GM12801 (cell line): ENCODE results near the gene MSRB3.

Source experiments
- TF ChIP-seq, protein P1 (sequence below): IDR thresholded peaks from one replicate; pipeline ENCODE4 v1.5.1; 2011; ENCODE audit warnings: control low read depth; ENCODE audit not compliant: insufficient read length; ENCODE audit errors: extremely low read depth

MSRB3 gene

GRCh38 chr12:65293735-65294134, 15.3 kb downstream of the MSRB3 start:
- TF ChIP-seq, protein P1, sequence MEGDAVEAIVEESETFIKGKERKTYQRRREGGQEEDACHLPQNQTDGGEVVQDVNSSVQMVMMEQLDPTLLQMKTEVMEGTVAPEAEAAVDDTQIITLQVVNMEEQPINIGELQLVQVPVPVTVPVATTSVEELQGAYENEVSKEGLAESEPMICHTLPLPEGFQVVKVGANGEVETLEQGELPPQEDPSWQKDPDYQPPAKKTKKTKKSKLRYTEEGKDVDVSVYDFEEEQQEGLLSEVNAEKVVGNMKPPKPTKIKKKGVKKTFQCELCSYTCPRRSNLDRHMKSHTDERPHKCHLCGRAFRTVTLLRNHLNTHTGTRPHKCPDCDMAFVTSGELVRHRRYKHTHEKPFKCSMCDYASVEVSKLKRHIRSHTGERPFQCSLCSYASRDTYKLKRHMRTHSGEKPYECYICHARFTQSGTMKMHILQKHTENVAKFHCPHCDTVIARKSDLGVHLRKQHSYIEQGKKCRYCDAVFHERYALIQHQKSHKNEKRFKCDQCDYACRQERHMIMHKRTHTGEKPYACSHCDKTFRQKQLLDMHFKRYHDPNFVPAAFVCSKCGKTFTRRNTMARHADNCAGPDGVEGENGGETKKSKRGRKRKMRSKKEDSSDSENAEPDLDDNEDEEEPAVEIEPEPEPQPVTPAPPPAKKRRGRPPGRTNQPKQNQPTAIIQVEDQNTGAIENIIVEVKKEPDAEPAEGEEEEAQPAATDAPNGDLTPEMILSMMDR = no peak

- TF ChIP-seq, protein P1 = no peak
Observed at GRCh38 chr12:65294641-65295262, 16.3 kb downstream of the MSRB3 start.

- TF ChIP-seq, protein P1 = no peak
Observed at GRCh38 chr12:65296508-65297265, 18.2 kb downstream of the MSRB3 start.

- TF ChIP-seq, protein P1 = no peak
Observed at GRCh38 chr12:65300097-65300496, 21.6 kb downstream of the MSRB3 start.

DNA sequence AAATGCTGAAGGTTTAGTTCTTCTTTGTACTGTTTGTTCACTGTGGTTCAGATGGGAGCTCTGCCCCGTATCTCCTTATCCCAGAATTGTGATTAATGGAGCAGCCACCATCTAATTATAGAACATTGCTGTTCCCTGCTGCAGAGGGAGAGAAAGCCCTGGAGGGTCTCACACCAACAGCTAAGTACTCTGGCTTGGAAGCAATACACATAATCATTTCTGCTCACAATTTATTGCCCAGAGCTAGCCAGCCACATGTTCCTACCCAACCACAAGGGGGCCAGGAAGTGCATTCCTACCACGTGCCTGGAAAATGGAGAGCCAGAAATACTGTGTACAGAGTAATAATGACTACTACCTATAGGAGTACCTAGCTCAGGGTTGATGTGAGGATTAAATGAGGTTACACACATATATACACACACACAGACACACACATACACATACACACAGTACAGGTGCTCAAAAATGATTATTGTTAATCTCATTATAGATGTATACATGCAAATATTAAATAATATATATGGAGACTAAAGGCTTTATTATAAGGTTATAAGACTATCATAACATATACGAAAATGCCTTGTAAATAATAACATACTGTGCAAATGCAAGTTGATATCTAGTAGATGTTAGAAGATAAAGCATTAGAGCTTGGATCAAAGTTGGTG, 22.3 kb downstream of the MSRB3 start:
- TF ChIP-seq, protein P1 = no peak

DNA sequence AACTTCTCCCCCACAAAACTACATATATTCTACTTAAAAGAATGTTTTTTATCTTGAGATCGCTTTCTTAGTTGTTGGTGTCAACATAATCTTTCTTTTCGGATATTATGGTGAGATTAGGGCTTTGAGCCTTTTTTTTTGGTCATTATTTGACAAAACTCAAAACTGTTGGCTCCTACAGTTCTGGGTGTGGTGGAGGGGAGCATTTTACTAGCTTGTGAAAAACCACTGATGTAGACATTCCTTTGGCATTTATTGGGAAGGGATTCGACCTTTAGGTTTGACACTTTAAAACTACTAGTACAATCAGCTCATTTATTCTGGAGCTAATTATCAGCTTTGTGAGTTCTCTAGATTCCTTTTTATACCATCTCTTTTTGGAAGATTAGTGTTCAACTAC, 24.4 kb downstream of the MSRB3 start:
- TF ChIP-seq, protein P1 = no peak

DNA sequence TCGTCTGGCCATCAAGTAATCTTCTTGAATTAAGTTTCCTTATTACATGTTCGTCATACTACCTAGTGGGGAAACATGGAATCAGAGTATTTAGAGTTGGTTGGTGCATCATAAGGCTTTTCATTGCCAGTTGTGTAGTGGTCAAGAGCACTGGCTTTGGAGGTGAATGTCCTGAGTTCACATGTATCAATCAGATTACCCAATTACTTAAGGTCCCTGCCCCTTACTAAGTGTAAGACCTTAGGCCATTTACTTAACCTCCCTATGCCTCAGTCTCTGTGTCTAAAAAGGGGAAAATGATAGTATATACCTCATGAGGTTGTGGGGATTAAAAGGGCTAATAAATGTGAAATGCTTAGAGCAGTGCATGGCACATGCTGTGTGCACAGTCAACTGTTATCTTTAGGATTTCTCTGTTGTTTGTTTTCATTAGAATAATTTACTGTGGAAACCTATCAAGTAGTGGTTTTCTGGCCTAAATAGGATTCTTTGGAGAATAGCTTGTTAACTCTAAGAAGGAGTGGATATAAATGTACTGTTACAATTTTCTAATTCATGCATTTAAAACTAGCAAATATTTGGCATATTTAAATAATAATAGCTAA, 27.0 kb downstream of the MSRB3 start:
- TF ChIP-seq, protein P1 = no peak
